ENCODE results near the gene KDM6A. TPM values are rescaled to one million over a fixed set of nuclear protein-coding genes. Genes with fewer than 3 reads are reported as not detected.

Gene KDM6A
- total and polyA plus RNA-seq, 9 of the 15 experiments (the other 6 are each of a cell fraction or from before 2014, with no cell fraction given) = 8.4 to 34.3 (median 22.9) TPM

- TF ChIP-seq CGGBP1 (CRISPR knock-in tag; IDR thresholded peaks at IDR 0.05) = no peak
- peak; percentile 48; the same call in 1 of the 2 replicates for TF ChIP-seq POLR2H (tag; IDR thresholded peaks at IDR 0.05; ENCODE audit: low read depth)
- TF ChIP-seq ZNF143 (CRISPR knock-in tag; IDR thresholded peaks at IDR 0.05) = no peak
- peak in 1 of 2 experiments; percentile 58; a peak in 1 of 4 replicates for TF ChIP-seq ZNF639 (CRISPR knock-in tag; conservative IDR thresholded peaks at IDR 0.05 in 1 of 2, IDR thresholded peaks at IDR 0.05 in 1 of 2)
- TF ChIP-seq MTA3 (IDR thresholded peaks at IDR 0.05; ENCODE audit: borderline replicate concordance) = no peak
- peak; percentile 76; the same call in 1 of the 2 replicates for TF ChIP-seq ZNF263 (CRISPR knock-in tag; IDR thresholded peaks at IDR 0.05; ENCODE audit: borderline replicate concordance)
- no peak for TF ChIP-seq HBP1 (CRISPR knock-in tag; IDR thresholded peaks at IDR 0.05)
- TF ChIP-seq PCBP1 (IDR thresholded peaks at IDR 0.05; ENCODE audit: low read depth, low read length, poor library complexity, severe bottlenecking) = no peak
- TF ChIP-seq SMAD3 (CRISPR knock-in tag; conservative IDR thresholded peaks at IDR 0.05) = no peak
- no peak for TF ChIP-seq ZNF609 (CRISPR knock-in tag; IDR thresholded peaks at IDR 0.05; ENCODE audit: borderline replicate concordance)
- TF ChIP-seq VEZF1 (CRISPR knock-in tag; IDR thresholded peaks at IDR 0.05) = peak; percentile 99
- peak; percentile 82 to 93 for TF ChIP-seq FOXA3 (CRISPR knock-in tag; conservative IDR thresholded peaks at IDR 0.05 in 1 of 2, IDR thresholded peaks at IDR 0.05 in 1 of 2)
- TF ChIP-seq UBTF (IDR thresholded peaks at IDR 0.05; ENCODE audit: borderline replicate concordance in 1 of 2, low read depth in 2 of 2, low read length in 2 of 2) = 0 out of 4 replicates have a peak, but pooled peaks of 1 of the 2 experiments have one; percentile 13
These were observed at the start of gene KDM6A (continued) for GRCh38 chrX:44872821-44873414.
